Heart right ventricle (tissue), 16 donors: Measurements from ENCODE around the gene RPGRIP1. TPM values are rescaled to one million over a fixed set of nuclear protein-coding genes. Genes with fewer than 3 reads are reported as not detected.
"Not testable (repeated sequence)": the region's sequence is repeated elsewhere in the genome, so short reads cannot be mapped to it uniquely, and the experiment has no call there.

Experiments
- ATAC-seq, 8 donors: fragments of 200-7000 bp; cut with Tn5 transposase; one replicate each; pipeline ENCODE4 v1.9.1; 2020; ENCODE audit warnings: mild to moderate bottlenecking in 8 of 8, moderate library complexity in 8 of 8, moderate number of reproducible peaks in 1 of 8
- DNase-seq, 2 donors: peaks; one replicate each; pipeline ENCODE4 v3.0.0-alpha.2; 2020
- H3K27ac ChIP-seq, 10 donors: fragments of 200-600 bp; sonication (generic) in 2 of 10; one replicate each; pipeline versions ENCODE4 v1.5.0 to v1.8.0; 2020 to 2022; ENCODE audit warnings: mild to moderate bottlenecking in 3 of 10
- H3K27me3 ChIP-seq, 7 donors: fragments of 200-600 bp; one replicate each; pipeline ENCODE4 v1.8.0; 2021 to 2022; ENCODE audit warnings: mild to moderate bottlenecking in 2 of 7
- H3K36me3 ChIP-seq, 9 donors: fragments of 200-600 bp; sonication (generic) in 1 of 9; one replicate each; pipeline versions ENCODE4 v1.5.0 to v1.8.0; 2020 to 2022; ENCODE audit warnings: mild to moderate bottlenecking in 2 of 9
- H3K4me1 ChIP-seq, 9 donors: fragments of 200-600 bp; sonication (generic) in 1 of 9; one replicate each; pipeline versions ENCODE4 v1.5.0 to v1.8.0; 2020 to 2022; ENCODE audit warnings: mild to moderate bottlenecking in 4 of 9
- H3K4me3 ChIP-seq, 10 donors: fragments of 200-600 bp; sonication (generic) in 2 of 10; one replicate each; pipeline versions ENCODE4 v1.5.0 to v1.8.0; 2020 to 2022; ENCODE audit warnings: mild to moderate bottlenecking in 7 of 10, moderate library complexity in 2 of 10
- H3K9me3 ChIP-seq, 11 donors: fragments of 200-600 bp in 10 of 11; sonication (generic) in 2 of 11; one replicate each; pipeline versions ENCODE4 v1.5.0 to v1.8.0; 2013 to 2022; ENCODE audit warnings: mild to moderate bottlenecking in 2 of 11, control low read depth in 1 of 11, moderate library complexity in 1 of 11
- CTCF ChIP-seq, 9 donors: fragments of 200-600 bp; sonication (generic) in 2 of 9; IDR thresholded peaks; one replicate each; pipeline versions ENCODE4 v1.5.0 to v1.8.0; 2021 to 2022; ENCODE audit warnings: antibody characterized with exemption in 9 of 9, mild to moderate bottlenecking in 5 of 9, moderate library complexity in 1 of 9
- WGBS, 2 donors: extraction: QIAGEN DNeasy Blood & Tissue Kit; methylation state at CpG; one replicate each; pipeline ENCODE4 v1.1.7; 2013; ENCODE audit warnings: inconsistent platforms in 1 of 2; 5-methylcytosine and 5-hydroxymethylcytosine counted together
- intact Hi-C, 10 donors: fragments of 100-400 bp; cut with DNase I; formaldehyde crosslinking; loops; one replicate each; pipeline versions ENCODE4 v1.11.1 to v1.14.2; 2022
- polyA plus RNA-seq, 2 donors: library from polyadenylated mRNA; stranded (reverse); fragments of 200-250 nt; gene quantifications; one replicate each; pipeline ENCODE4 v1.2.3, GENCODE V29; 2013
- total RNA-seq, 10 donors: library from RNA; stranded (reverse); fragmentation: NEBNext Ultra II Directional in 3 of 10; extraction: Animal tissue kit (Norgen Biotek cat#: 25700) in 3 of 10; gene quantifications; one replicate each; pipeline versions ENCODE4 v1.2.1 to v1.2.4, GENCODE V29; 2021 to 2023
- donor health status: Arrhythmogenic right ventricular cardiomyopathy.
- donor health status: ischemic (EF 13 %, LVEDD 7.1; RV severe dilation, severe dysfunction).
- donor health status: healthy with polysubstance abuse.
- donor health status: DM: no; HTN: yes; CAD: no.
- donor health status: DM: no; HTN: no; CAD: no.
- donor health status: ischemic (EF 25% LVEDD 6.9; RV normal size, moderate dysfunction).
- donor health status: ischemic (EF 25% LVEDD 5.7; RV mildly dilated, moderate dysfunction).
- donor health status: healthy.
- donor health status: DM: yes; HTN: yes; CAD: no.
- donor health status: Ischemic cardiomyopathy.
- donor health status: ischemic (EF 35%, LVEDD 5.7; RV mildly dilated, moderate dysfunction).
- donor health status: nonischemic (EF 11% LVEDD 7.7; RV severe dilation, severe dysfunction).
- donor health status: DM: yes; HTN: yes; CAD: no.
- donor health status: PGD.
- donor health status: ischemic (EF 29% LVEDD 5.4; RV normal size, mild dysfunction).
- donor health status: nonischemic (EF 23%, LVEDD 6.1; RV moderate dilation, normal function).

Gene RPGRIP1
- total and polyA plus RNA-seq, 12 donors: 0.12 to 0.85 (median 0.34) TPM; not detected in 1

DNA sequence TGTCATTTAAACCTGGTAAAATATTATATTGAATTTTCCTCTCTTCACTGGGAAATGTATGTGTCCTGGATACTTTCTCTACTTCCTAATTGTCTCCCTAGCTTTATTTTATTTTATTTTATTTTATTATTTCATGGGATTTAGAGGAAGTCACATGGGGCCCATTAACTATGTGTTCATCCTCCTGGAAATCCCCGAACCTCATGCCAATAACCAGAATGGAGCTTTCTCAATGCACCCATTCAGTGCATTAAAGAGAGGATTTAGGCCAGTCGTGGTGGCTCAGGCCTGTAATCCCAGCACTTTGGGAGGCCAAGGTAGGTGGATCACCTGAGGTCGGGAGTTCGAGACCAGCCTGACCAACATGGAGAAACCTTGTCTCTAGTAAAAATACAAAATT is 1.3 kb upstream of the RPGRIP1 start:
- no peak for DNase-seq
- Histone ChIP-seq H3K4me1 (peaks cover 0 to 6% (median 0%) of the 10 kb centered on the region in 9 donors), H3K9me3 (no peaks in the 10 kb centered on the region), H3K27me3 (no peaks in the 10 kb centered on the region), H3K4me3 (no peak overlapping the region), H3K27ac (no peak overlapping the region), H3K36me3 (no peaks in the 10 kb centered on the region)
- intact Hi-C loops: no loop called here
- ATAC-seq: no peak
- no peak for TF ChIP-seq CTCF (IDR thresholded peaks at IDR 0.05)
- 74 to 78% methylated on average over 4 of the region's 4 CpGs for WGBS, 2 donors

DNA sequence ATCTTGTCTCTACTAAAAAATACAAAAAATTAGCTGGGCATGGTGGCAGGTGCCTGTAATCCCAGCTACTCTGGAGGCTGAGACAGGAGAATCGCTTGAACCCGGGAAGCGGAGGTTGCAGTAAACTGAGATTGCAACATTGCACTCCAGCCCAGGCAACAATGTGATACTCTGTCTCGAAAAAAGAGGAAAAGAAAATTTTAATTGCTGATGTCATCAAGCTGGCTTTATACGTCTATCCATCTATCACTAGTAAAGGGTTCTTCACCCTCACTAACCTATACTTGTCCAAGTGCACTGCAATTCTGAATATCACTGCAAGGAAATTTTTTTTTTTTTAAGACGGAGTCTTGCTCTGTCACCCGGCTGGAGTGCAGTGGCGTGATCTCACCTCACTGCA is 2.0 kb downstream of the RPGRIP1 start:
- H3K4me3 ChIP-seq, H3K4me1 ChIP-seq, DNase-seq, H3K27me3 ChIP-seq, intact Hi-C loops, H3K27ac ChIP-seq, H3K36me3 ChIP-seq, ATAC-seq, H3K9me3 ChIP-seq: not testable (repeated sequence)
- WGBS, 2 donors: 78 to 86% methylated on average over 8 of the region's 8 CpGs

GRCh38 chr14:21286516-21286915 is 6.6 kb downstream of the RPGRIP1 start:
- H3K27me3 ChIP-seq, H3K36me3 ChIP-seq, H3K4me3 ChIP-seq, ATAC-seq, intact Hi-C loops, H3K27ac ChIP-seq, H3K9me3 ChIP-seq, H3K4me1 ChIP-seq, DNase-seq: not testable (repeated sequence)
- 90 to 97% methylated on average over 2 of the region's 2 CpGs for WGBS, 2 donors

- 80 to 85% methylated on average over 6 of the region's 6 CpGs for WGBS, 2 donors
- DNase-seq (no peak), ATAC-seq (no peak)
- no peak for TF ChIP-seq CTCF (IDR thresholded peaks at IDR 0.05)
- no peaks in the 10 kb centered on the region for H3K4me1 ChIP-seq
- intact Hi-C loops: no loop called here
- no peaks in the 10 kb centered on the region for H3K9me3 ChIP-seq
- H3K27me3 ChIP-seq: no peaks in the 10 kb centered on the region
- H3K4me3 ChIP-seq: no peak overlapping the region
- H3K36me3 ChIP-seq: no peaks in the 10 kb centered on the region
- no peak overlapping the region for H3K27ac ChIP-seq
These were observed 7.3 kb downstream of the RPGRIP1 start for GRCh38 chr14:21287168-21287567.

GRCh38 chr14:21294026-21294425 is 14.1 kb downstream of the RPGRIP1 start:
- DNase-seq, H3K4me1 ChIP-seq, H3K27ac ChIP-seq, intact Hi-C loops, H3K27me3 ChIP-seq, H3K36me3 ChIP-seq, ATAC-seq, H3K4me3 ChIP-seq, H3K9me3 ChIP-seq: not testable (repeated sequence)
- 85 to 89% methylated on average over 8 of the region's 8 CpGs for WGBS, 2 donors

- no peak for TF ChIP-seq CTCF (IDR thresholded peaks at IDR 0.05)
- Histone ChIP-seq H3K36me3 (no peaks in the 10 kb centered on the region), H3K9me3 (no peaks in the 10 kb centered on the region), H3K27me3 (peaks cover 0 to 33% (median 12%) of the 10 kb centered on the region in 7 donors), H3K4me1 (peaks cover 0 to 7% (median 4%) of the 10 kb centered on the region in 9 donors), H3K4me3 (no peak overlapping the region), H3K27ac (no peak overlapping the region)
- ATAC-seq: no peak
- 84 to 89% methylated on average over 12 of the region's 12 CpGs for WGBS, 2 donors
- no peak for DNase-seq
- intact Hi-C loops: no loop called here
These were observed 18.5 kb downstream of the RPGRIP1 start for GRCh38 chr14:21298358-21298757.
